Measurements from ENCODE around the gene ABCA7. TPM values are rescaled to one million over a fixed set of nuclear protein-coding genes. Genes with fewer than 3 reads are reported as not detected.

The ABCA7 gene
- total RNA-seq, 1 experiment from 2014 or later: 91.4 TPM

GRCh38 chr19:1076951-1077350 is 37.0 kb downstream of the ABCA7 start:
- H2AFZ ChIP-seq (ENCODE audit: low read depth, low read length, poor library complexity, severe bottlenecking): no peak overlapping the region
- no peaks in the 10 kb centered on the region for H4K20me1 ChIP-seq (ENCODE audit: insufficient read depth)
- ChIA-PET CTCF (interaction anchor here (4.9 kb wide), 1 partner anchor 12 kb away, joined by 20 read pairs; no protein-coding TSS in a partner anchor), RAD21 (ENCODE audit: low non-redundant PET in 1 of 2, low total read pairs in 2 of 2, uncharacterized antibody in 2 of 2, unreplicated experiment in 2 of 2) (no interaction called here), POLR2A (interaction anchor here (1.8 kb wide), 1 partner anchor 27 kb away, joined by 6 read pairs; the partner anchor contains the start of gene GPX4)
- no peak for TF ChIP-seq SIN3A (IDR thresholded peaks at IDR 0.05; ENCODE audit: low read depth)
- no peak for TF ChIP-seq POLR2AphosphoS5 (IDR thresholded peaks at IDR 0.05; ENCODE audit: low read depth, low read length)
- TF ChIP-seq ATF3 (IDR thresholded peaks at IDR 0.05): no peak
- no peak for TF ChIP-seq ZNF274 (IDR thresholded peaks at IDR 0.05; ENCODE audit: low read depth, low read length)
- TF ChIP-seq CBX3 (IDR thresholded peaks at IDR 0.05; ENCODE audit: low read depth): no peak
- TF ChIP-seq RAD21 (IDR thresholded peaks at IDR 0.05; ENCODE audit: low read depth): no peak
- TF ChIP-seq SP1 (IDR thresholded peaks at IDR 0.05; ENCODE audit: low read depth): no peak
- no peak for TF ChIP-seq ELF1 (IDR thresholded peaks at IDR 0.05; ENCODE audit: borderline replicate concordance, low read depth)
- no peak for TF ChIP-seq TCF7L2 (IDR thresholded peaks at IDR 0.05; ENCODE audit: borderline replicate concordance, extremely low read depth, insufficient read depth, insufficient read length)
- TF ChIP-seq POLR2A (IDR thresholded peaks at IDR 0.05; ENCODE audit: borderline replicate concordance, extremely low read depth, insufficient read depth, insufficient read length): no peak
- no peak for TF ChIP-seq CTCF (IDR thresholded peaks at IDR 0.05 in 2 of 3, conservative IDR thresholded peaks at IDR 0.05 in 1 of 3; ENCODE audit: borderline replicate concordance in 1 of 3, insufficient read depth in 1 of 3, low read depth in 2 of 3, low read length in 2 of 3)
- no peak for TF ChIP-seq EZH2phosphoT487 (IDR thresholded peaks at IDR 0.05; ENCODE audit: borderline replicate concordance)
- no peak for TF ChIP-seq ZBTB33 (IDR thresholded peaks at IDR 0.05; ENCODE audit: extremely low read depth, insufficient replicate concordance, low read length)
- H3K27ac ChIP-seq (ENCODE audit: low read depth, low read length): no peak overlapping the region
- no peaks in the 10 kb centered on the region for H3K9me2 ChIP-seq (ENCODE audit: insufficient read depth)
- intact Hi-C loops (cut with micrococcal nuclease): no loop called here
- H3K9ac ChIP-seq (ENCODE audit: low read length): no peak overlapping the region
- peaks cover 0 to 12% of the 10 kb centered on the region in 2 experiments; a peak in 2 of 4 replicates for H3K36me3 ChIP-seq (ENCODE audit: control insufficient read depth in 1 of 2, insufficient read depth in 2 of 2, low read length in 2 of 2)
- H3K79me2 ChIP-seq (ENCODE audit: insufficient read depth, low read length): no peaks in the 10 kb centered on the region
- peaks cover 4 to 24% of the 10 kb centered on the region in 2 experiments for H3K4me1 ChIP-seq (ENCODE audit: control insufficient read depth in 1 of 2, insufficient read depth in 2 of 2, low read length in 2 of 2)
- no peaks in the 10 kb centered on the region for H3K27me3 ChIP-seq (ENCODE audit: insufficient read depth, low read length)
- no peak overlapping the region for H3K4me3 ChIP-seq (replicated peaks in 1 of 2; ENCODE audit: low read depth in 1 of 2, low read length in 2 of 2)
- ATAC-seq: no peak
- no peak overlapping the region for H3K4me2 ChIP-seq (ENCODE audit: low read length)
- DNase-seq (ENCODE audit: low read depth, low spot score): no peak
- BruUV-seq (replicated peaks): no TSS peak
- H3K9me3 ChIP-seq (ENCODE audit: control insufficient read depth in 1 of 2, insufficient read depth in 1 of 2, low read depth in 1 of 2, low read length in 2 of 2): no peaks in the 10 kb centered on the region

Measured in HCT116 (cell line).